Activated CD8-positive, alpha-beta memory T cell treated with anti-CD3 and anti-CD28 coated beads for 4 hours (primary cell): ENCODE data around the gene LRRC45.

Experiments used
- DNase-seq, 2 donors: peaks; one replicate each; pipeline ENCODE4 v3.0.0-alpha.2; 2020; ENCODE audit warnings: low read depth in 2 of 2

Gene LRRC45

GRCh38 chr17:82007495-82008257, 15.4 kb upstream of the LRRC45 start:
- no peak for DNase-seq

DNA sequence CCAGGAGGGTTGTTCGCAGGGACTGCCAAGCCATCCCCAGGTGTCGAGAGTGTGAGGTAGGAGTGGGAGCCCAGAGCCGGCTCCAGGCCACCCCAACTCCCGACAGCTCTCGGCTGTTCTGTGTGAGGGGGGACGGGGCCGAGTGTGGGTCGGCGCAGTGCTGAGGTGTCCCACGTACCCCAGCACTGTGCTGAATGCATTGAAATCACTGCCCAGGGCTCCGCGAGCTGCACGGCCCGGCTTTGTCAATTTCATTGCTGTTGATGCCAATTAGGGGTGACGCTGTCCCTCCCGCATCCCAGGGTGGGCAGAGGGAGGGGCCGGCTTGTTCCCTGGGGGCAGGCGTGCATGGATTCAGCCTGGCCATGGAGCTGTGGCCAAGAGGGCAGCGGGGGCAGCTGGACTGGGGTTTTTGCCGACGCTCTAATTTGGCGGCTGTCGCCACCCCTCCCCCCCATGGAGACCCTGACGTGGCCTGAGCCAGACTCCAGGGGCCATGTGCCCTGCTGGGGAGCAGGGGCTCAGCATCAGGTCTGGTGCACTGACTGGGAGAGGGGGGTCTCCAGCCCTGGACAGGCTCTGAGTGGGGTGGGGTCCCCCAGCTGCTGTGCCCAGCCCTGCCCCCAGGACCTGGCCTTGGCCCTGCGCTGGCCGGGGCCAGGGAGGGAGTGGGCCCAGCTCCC, 14.7 kb upstream of the LRRC45 start:
- no peak for DNase-seq

GRCh38 chr17:82008941-82009405, 14.1 kb upstream of the LRRC45 start:
- DNase-seq = no peak

GRCh38 chr17:82009413-82009812, 13.7 kb upstream of the LRRC45 start:
- DNase-seq = no peak

- no peak for DNase-seq
Measured at GRCh38 chr17:82010575-82011525, 12.3 kb upstream of the LRRC45 start.

GRCh38 chr17:82011617-82012187, 11.4 kb upstream of the LRRC45 start:
- no peak for DNase-seq

- no peak for DNase-seq
Measured at GRCh38 chr17:82012261-82012639, 10.9 kb upstream of the LRRC45 start.

- DNase-seq = no peak
Measured at GRCh38 chr17:82012640-82013295, 10.3 kb upstream of the LRRC45 start.

- no peak for DNase-seq
Measured at GRCh38 chr17:82013341-82013740, 9.8 kb upstream of the LRRC45 start.

GRCh38 chr17:82013772-82014321, 9.3 kb upstream of the LRRC45 start:
- no peak for DNase-seq

GRCh38 chr17:82014432-82014831, 8.7 kb upstream of the LRRC45 start:
- DNase-seq = no peak

DNA sequence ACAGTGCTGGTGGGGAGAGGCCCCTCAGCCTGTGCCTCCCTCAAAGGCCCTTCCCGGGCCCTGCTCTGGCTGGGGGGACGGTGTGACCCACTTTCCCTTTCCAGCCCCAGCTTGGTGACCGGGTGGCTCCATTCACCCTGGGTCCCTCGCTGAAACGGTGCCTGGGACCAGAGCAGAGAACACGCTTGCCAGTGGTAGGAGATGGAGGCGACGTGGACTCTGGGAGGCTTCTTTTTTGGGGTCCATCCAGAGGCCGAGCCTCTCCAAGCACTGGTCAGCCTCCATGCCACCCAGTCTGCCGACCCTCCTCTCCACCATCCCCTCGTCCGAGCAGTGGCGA, 8.2 kb upstream of the LRRC45 start:
- no peak for DNase-seq

GRCh38 chr17:82015311-82015971, 7.7 kb upstream of the LRRC45 start:
- DNase-seq = no peak

GRCh38 chr17:82016061-82016874, 6.8 kb upstream of the LRRC45 start:
- DNase-seq = no peak

GRCh38 chr17:82016875-82017459, 6.1 kb upstream of the LRRC45 start:
- no peak for DNase-seq

- DNase-seq = no peak
Measured at GRCh38 chr17:82017612-82018151, 5.4 kb upstream of the LRRC45 start.

DNA sequence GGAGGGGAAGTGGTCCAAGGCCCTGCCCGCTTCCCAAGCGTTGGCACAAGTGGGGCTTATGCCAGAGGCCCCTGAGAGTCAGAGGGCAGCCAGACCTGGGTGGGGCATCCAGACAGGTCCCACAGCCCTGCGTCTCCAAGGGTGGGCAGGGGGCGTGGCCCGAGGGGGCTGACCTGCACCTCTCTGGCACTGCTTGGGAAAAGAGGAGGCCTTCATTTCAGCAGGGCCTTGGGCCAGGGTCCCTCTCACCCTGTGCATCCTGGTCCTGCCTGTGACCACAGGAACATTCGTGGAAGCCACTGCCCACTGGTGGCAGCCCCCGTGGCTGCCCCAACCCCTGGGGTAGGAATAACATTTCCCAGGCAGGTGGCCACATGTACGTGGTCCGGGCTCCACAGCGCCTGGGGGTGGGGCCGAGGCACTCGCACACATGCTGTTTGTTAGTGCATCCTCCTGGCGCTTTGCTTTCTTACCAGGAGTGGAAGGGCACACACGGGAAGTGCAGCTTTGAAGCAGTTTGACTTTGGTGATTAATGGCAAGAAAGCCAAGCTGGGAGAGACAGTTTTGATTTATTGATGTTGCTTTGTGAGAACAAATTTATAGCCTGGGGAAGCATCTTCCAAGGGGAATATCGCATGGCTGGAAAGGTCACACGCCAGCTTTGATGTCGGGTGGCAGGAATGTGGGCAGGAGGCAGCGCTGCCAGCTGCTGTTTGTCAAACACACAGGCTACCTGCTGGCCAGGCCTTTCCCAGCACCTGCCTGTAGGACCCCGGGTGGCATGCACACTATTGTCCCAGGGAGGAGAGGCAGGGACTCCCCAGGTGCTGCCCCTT, 4.7 kb upstream of the LRRC45 start:
- DNase-seq = no peak
